Midbrain (tissue), 1 donor: ENCODE data around the gene DDA1.

Experiments used
- DNase-seq: peaks from one replicate; lab custom pipeline; 2025; lab: John Stamatoyannopoulos, UW

Gene DDA1

GRCh38 chr19:17329366-17330261, 20.3 kb downstream of the DDA1 start:
- no peak for DNase-seq

GRCh38 chr19:17330262-17331044, 21.1 kb downstream of the DDA1 start:
- no peak for DNase-seq

GRCh38 chr19:17331045-17331558, 21.7 kb downstream of the DDA1 start:
- no peak for DNase-seq

- DNase-seq, result no peak
Measured at GRCh38 chr19:17332360-17332676, 23.0 kb downstream of the DDA1 start.

- no peak for DNase-seq
Measured at GRCh38 chr19:17332677-17333581, 23.6 kb downstream of the DDA1 start.

- no peak for DNase-seq
Measured at GRCh38 chr19:17333611-17334413, 24.4 kb downstream of the DDA1 start.

DNA sequence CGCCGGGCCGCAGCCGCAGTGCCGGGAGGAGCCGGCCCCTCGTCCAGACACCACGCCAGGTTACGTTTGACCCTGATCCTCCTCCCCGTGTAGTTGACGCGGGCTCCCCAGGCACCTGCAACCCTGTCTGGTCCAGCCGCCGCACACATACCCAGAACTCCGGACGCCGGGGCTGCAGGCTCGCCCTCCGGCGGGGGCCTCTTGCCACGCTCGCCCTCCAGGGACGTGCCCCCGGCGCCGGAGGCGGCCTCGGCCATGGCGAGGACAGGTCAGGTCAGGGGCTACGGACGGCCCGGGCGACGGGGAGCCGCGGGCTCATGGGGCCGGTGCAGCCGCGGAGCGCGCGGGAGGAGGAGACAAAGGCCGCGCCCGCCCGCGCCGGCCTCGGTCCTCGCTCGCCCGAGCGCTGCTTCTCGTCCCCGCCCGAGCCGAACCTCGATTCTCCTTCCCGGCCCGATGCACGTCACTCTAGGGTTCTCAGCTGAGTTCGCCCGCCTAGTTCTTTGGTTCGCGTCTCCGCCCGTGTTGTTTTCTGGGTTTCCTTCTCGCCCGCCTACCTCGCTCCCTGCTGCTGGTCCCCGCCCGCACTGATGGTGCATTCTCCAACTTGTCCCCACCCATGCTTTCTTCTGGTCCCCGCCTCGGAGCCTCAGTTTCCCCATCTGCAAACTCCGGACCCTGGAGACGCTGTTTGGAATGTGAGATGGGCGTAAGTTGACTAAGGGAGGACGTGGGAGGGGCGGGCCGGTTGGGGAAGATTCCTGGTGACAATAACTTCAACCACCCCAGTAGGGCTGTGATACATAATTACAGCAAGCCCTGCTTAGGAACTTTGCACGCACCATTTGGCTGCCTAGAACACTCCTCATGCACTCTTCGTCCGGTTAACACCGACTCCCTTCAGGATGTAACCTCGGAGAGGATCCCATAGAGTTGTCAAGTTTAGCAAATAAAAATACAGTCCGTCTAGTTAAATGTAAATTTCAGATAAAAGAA, 25.3 kb downstream of the DDA1 start, which contains the start of gene ANO8:
ANO8 (minus strand) TSS at position 442 of the 996 bp plus-strand sequence; CDS start at position 257, 185 bp downstream.
- DNase-seq, result peak; percentile 96

DNA sequence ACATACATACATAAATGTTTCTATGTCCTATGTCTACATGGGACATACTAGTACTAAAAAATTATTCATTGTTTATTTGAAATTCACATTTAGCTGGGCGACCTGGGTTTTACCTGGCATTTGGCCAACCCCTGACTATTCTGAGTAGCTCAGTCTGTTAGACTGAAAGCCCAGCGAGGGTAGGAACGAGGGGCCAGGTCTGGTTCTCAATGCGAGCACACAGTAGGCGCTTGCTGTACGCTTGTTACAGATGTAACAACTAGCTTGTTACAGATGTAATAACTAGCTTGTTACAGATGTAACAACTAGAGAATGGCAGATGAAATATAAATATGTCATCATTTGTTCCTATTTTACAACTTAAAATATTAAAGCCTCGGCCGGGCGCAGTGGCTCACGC, 26.2 kb downstream of the DDA1 start:
- DNase-seq, result no peak

DNA sequence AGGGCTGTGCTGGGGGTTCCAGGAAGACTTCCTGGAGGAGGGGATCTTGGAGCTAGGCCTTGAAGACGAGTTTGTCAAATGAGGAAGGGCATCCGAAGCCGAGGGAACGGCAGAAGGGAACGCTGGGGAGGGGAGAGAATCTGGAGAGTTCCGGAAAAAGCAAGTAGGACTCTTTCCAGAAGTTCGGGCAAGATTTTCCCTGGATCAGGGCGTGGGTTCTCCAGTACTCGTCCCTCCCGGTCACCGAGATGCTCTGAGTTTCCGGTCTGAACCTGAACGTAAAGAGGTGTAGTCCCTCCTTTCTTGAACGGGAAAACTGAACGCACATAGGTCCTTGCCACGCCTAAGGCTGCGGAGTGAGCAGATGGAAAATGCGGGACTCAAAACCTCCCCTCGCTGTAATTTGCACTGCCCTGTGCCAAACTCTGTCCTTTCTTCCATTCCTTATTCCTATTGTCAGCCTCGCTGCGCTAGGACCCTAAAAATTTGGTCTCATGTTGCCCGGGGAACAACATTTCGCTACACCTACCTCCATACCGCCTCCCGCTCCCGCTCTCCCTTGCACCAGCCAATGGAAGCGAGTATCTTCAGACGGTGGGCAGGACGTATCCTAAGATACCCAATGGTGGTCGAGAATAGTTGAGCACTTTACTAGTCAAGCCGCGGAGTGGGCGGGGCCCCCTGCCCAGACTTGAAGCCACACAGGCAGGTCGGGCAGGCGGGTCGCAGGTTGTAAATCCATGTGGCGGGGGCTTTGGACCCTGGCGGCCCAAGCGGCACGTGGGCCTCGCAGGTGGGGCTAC, 27.7 kb downstream of the DDA1 start, which contains the start of gene GTPBP3:
GTPBP3 (plus strand) TSS at position 682 of the 803 bp plus-strand sequence; CDS start at position 741, 59 bp downstream.
- DNase-seq, result peak; percentile 97

DNA sequence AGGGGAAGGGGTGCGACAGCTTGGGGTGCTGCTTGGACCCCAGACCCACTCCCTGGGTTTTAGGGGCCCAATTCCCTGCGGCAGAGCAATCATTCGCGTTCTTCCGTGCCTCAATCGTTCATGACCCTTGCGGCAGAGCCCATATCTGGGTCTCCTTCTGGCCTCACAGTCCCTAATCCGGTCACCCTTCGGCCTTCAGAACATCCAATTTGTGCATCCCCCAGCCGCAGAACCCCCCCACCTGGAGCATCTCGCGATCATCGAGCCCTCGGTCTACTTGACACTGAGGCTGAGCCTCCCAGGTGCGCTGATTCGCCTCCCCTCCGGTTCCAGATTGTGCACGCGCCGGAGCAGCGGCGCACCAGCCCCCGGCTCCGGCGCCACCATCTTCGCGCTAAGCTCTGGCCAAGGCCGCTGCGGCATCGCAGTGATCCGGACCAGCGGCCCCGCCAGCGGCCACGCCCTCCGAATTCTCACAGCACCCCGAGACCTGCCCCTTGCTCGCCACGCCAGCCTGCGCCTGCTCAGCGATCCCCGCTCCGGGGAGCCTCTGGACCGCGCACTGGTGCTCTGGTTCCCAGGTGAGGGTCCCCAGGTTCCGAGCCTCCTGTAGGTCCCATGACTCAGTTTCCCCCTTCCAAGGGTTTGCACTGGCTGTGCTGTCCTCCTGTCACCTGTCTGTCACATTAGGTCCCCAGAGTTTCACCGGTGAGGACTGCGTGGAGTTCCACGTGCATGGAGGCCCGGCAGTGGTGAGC, 28.5 kb downstream of the DDA1 start:
- no peak for DNase-seq

DNA sequence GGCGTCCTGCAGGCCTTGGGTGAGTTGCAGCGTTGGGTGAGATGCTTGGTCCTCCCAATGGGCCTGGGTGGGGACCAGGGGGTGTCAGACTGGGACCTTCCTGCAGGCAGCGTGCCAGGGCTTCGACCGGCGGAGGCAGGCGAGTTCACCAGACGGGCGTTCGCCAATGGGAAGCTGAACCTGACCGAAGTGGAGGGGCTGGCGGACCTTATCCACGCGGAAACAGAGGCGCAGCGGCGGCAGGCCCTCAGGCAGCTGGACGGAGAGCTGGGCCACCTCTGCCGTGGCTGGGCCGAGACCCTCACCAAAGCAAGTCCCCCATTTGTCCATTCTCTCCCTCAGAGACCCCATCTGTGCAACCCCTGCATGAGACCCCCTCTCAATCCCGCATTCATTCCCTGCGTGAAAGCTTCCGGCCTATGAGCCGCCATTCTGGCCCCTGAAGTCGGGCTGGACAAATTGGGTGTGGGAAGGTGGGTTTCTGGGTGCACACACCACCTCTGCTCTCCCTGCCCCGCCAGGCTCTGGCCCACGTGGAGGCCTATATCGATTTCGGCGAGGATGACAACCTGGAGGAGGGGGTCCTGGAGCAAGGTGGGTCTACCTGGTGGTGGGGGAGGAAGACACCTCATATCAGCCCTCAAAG, 29.2 kb downstream of the DDA1 start:
- DNase-seq, result no peak

DNA sequence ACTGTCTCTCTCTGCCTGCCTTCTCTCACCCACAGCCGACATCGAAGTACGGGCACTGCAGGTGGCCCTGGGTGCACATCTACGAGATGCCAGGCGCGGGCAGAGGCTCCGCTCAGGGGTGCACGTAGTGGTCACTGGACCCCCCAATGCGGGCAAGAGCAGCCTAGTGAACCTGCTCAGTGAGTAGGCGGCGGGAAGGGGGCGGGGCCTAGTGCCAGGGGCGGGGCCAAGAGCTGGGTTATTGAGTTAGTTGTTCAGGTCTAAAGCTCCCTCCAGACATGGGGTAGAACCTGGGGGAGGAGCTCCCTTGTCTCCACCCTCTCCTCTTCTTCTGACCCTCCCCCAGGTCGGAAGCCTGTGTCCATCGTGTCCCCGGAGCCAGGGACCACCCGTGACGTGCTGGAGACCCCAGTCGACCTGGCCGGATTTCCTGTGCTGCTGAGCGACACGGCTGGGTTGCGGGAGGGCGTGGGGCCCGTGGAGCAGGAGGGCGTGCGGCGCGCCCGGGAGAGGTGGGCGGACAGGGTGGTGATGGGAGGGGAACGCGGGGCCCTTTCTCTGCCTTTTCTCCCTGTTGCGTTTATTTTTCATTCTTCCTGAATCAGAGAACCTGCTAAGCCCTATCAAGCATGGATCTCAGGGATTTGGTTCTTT, 29.9 kb downstream of the DDA1 start:
- no peak for DNase-seq

- no peak for DNase-seq
Measured at GRCh38 chr19:17340302-17340870, 31.0 kb downstream of the DDA1 start.

DNA sequence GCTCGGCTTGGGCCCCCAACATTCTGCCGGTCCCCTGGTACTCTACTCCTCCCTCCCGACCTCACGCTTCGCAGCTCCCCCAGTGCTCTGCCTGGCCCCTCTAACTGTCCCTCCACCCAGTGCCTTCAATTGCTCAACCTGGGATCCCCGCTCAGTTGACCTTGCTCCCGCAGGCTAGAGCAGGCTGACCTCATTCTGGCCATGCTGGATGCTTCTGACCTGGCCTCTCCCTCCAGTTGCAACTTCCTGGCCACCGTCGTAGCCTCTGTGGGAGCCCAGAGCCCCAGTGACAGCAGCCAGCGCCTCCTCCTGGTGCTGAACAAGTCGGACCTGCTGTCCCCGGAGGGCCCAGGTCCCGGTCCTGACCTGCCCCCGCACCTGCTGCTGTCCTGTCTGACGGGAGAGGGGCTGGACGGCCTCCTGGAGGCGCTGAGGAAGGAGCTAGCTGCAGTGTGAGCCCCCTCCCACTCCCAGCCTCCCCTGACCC, 31.6 kb downstream of the DDA1 start:
- DNase-seq, result no peak

GRCh38 chr19:17341386-17341785, 32.0 kb downstream of the DDA1 start:
- DNase-seq, result no peak

GRCh38 chr19:17341845-17342244, 32.5 kb downstream of the DDA1 start:
- DNase-seq, result no peak
